ENCODE data around the gene E2F1. TPM values are rescaled to one million over a fixed set of nuclear protein-coding genes. Genes with fewer than 3 reads are reported as not detected.

The E2F1 gene
- total and polyA plus RNA-seq, 7 donors, result 0.33 to 13.1 (median 1.7) TPM

DNA sequence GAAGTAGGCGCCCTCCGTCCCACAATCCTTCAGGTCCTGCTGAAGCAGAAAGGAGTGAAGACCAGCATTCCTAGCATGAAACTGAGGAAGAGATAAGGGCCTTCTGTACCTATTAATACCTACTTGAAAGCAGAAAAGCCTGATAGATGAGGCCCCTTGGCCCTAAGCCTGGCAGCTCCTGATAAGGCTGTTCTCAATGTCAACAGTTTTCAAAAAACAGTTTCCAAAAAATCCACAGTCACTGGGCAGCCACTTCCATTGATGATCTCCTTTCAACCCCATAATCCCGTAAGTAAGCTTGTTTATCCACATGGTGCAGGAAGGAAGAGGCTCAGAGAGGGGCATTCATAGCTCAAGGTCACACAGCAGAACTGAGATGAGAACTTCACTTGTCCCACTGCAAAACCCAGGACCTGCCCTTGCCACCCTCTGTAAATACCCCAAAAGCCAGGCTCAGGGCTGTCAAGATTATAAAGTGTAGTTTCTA lies 2.8 kb upstream of the E2F1 start:
- H3K9me3 ChIP-seq, result no peaks in the 10 kb centered on the region
- intact Hi-C loops (cut with DNase I), result loop anchor here (5.0 kb wide), 1 partner anchor 43 kb away; the partner anchor contains the start of gene ZNF341

DNA sequence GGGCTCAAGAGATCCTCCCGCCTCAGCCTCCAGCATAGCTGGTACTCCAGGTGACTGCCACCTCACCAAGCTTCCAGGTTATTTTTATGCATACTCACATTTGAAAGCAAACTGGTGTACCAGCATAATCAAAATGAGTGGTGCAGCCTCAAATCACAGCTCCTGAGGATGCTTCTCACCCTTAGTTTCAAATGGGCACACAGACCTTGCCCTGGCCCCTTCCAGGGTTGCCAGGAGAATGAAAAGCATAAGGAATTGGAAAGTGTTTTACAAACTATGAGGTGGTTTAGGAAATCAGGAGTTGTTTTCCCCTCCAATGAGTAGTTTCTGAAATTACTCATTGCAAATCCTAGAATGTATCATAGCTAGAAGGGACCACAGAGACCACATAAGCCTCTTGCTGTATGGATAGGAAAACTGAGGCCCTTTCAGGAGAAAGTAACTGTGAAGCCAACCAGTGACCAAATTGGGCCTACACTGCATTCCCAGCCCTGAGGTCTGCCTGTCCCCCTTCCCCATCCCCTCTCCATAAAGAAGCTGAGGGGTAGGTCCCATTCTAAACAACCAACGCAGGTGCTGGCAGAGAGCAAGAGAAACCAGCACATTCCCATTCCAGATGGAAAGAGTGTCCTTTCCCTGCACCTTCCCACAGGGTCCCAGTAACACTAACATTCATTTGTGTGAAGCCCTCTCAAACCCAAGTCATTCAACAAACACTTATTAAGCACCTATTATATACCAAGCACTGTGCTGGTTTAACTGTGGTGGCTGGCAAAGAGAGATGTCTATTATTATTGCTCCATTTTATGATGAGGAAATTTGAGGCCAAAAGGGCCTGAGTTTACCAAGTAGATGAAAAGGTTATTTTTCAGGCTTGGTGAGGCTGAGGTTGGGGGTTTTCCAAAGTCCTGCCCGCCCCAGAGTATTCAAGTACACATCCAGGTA lies 2.1 kb upstream of the E2F1 start:
- intact Hi-C loops (cut with DNase I), result loop anchor here (5.0 kb wide), 1 partner anchor 44 kb away; the partner anchor contains the start of gene ZNF341

More for the DNA sequence above, 2.8 kb upstream of the E2F1 start:
- DNase-seq, result no peak
- Histone ChIP-seq H3K4me1 (peaks cover 0 to 23% (median 19%) of the 10 kb centered on the region in 4 donors), H3K36me3 (no peaks in the 10 kb centered on the region), H3K4me3 (no peak overlapping the region), H3K27me3 (no peaks in the 10 kb centered on the region), H3K27ac (no peak overlapping the region)
- no peak for TF ChIP-seq POLR2AphosphoS5 (IDR thresholded peaks at IDR 0.05)
- no peak for TF ChIP-seq POLR2A (IDR thresholded peaks at IDR 0.05)
- TF ChIP-seq, protein P1, sequence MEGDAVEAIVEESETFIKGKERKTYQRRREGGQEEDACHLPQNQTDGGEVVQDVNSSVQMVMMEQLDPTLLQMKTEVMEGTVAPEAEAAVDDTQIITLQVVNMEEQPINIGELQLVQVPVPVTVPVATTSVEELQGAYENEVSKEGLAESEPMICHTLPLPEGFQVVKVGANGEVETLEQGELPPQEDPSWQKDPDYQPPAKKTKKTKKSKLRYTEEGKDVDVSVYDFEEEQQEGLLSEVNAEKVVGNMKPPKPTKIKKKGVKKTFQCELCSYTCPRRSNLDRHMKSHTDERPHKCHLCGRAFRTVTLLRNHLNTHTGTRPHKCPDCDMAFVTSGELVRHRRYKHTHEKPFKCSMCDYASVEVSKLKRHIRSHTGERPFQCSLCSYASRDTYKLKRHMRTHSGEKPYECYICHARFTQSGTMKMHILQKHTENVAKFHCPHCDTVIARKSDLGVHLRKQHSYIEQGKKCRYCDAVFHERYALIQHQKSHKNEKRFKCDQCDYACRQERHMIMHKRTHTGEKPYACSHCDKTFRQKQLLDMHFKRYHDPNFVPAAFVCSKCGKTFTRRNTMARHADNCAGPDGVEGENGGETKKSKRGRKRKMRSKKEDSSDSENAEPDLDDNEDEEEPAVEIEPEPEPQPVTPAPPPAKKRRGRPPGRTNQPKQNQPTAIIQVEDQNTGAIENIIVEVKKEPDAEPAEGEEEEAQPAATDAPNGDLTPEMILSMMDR (IDR thresholded peaks at IDR 0.05), result no peak
- TF ChIP-seq EP300 (IDR thresholded peaks at IDR 0.05), result no peak
- 91 to 94% methylated on average over 3 of the region's 3 CpGs for WGBS, 2 donors

DNA sequence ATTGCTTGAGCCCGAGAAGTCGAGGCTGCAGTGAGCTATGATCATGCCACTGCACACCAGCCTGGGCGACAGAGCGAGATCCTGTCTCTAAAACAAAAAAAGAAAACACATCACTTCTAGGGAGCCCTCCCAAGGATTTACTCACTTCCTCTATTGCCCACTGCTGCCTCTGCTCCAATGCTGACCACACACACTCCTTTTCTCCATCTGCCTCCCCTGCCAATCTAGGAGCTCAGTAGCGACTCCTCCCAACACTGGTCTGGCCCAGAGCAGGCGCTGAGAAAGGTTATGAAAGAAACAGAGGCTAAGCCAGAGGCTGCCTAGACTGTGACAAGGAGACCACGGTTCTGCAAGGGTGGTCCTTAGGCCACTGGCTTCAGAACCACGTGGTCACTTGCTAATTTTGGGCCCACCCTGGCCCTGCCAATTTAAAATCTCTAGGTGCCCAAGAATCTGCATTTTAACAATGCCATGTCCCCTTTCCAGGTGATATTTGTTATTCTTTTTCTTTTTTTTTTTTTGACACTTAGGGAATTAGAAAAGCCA lies 1.3 kb upstream of the E2F1 start:
- DNase-seq, result no peak
- no peak overlapping the region for H3K4me3 ChIP-seq
- peaks cover 0 to 19% (median 15%) of the 10 kb centered on the region in 4 donors for H3K4me1 ChIP-seq
- no peaks in the 10 kb centered on the region for H3K9me3 ChIP-seq
- intact Hi-C loops (cut with DNase I), result loop anchor here (5.0 kb wide), 1 partner anchor 45 kb away; the partner anchor contains the start of gene ZNF341
- H3K36me3 ChIP-seq, result no peaks in the 10 kb centered on the region
- WGBS, 2 donors, result 85 to 88% methylated on average over 8 of the region's 8 CpGs
- no peaks in the 10 kb centered on the region for H3K27me3 ChIP-seq
- TF ChIP-seq EP300 (IDR thresholded peaks at IDR 0.05) (no peak), POLR2AphosphoS5 (IDR thresholded peaks at IDR 0.05) (no peak), POLR2A (IDR thresholded peaks at IDR 0.05) (no peak)
- TF ChIP-seq, protein P1 (IDR thresholded peaks at IDR 0.05), result no peak
- peak overlapping the region in 1 of 4 donors; percentile 65 for H3K27ac ChIP-seq

More for the DNA sequence above, 2.1 kb upstream of the E2F1 start:
- WGBS, 2 donors, result 91 to 94% methylated on average over 3 of the region's 3 CpGs
- Histone ChIP-seq H3K27me3 (no peaks in the 10 kb centered on the region), H3K4me1 (peaks cover 0 to 19% (median 15%) of the 10 kb centered on the region in 4 donors), H3K4me3 (no peak overlapping the region), H3K9me3 (no peaks in the 10 kb centered on the region), H3K27ac (no peak overlapping the region), H3K36me3 (no peaks in the 10 kb centered on the region)
- TF ChIP-seq EP300 (IDR thresholded peaks at IDR 0.05) (no peak), POLR2A (IDR thresholded peaks at IDR 0.05) (no peak), POLR2AphosphoS5 (IDR thresholded peaks at IDR 0.05) (no peak)
- TF ChIP-seq, protein P1 (IDR thresholded peaks at IDR 0.05), result no peak
- DNase-seq, result no peak

DNA sequence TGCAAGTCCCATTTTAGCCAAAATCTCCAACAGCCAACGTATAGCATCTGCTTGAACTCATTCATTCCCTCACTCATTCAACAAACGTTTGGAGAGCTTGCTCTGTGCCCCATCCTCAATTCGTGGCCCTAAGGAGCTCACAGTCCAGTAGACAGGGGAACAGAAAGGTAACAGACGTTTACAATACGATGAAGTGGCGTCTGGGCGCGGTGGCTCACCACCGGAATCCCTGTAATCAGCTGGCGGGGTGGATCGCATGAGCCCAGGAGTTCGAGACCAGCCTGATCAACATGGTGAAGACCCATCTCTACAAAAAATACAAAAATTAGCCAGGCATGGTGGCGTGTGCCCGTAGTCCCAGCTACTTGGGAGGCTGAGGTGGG lies 790 bp upstream of the E2F1 start:
- H3K27ac ChIP-seq, result peak overlapping the region; percentile 46 to 65 (median 62)
- intact Hi-C loops (cut with DNase I), result loop anchor here (5.0 kb wide), 1 partner anchor 45 kb away; the partner anchor contains the start of gene ZNF341
- H3K36me3 ChIP-seq, result no peaks in the 10 kb centered on the region
- peaks cover 0 to 19% (median 15%) of the 10 kb centered on the region in 4 donors for H3K4me1 ChIP-seq
- H3K27me3 ChIP-seq, result no peaks in the 10 kb centered on the region
- DNase-seq, result no peak
- 69 to 80% methylated on average over 14 of the region's 14 CpGs for WGBS, 2 donors
- H3K4me3 ChIP-seq, result peak overlapping the region in 2 of 4 donors; percentile 50 to 51
- H3K9me3 ChIP-seq, result no peaks in the 10 kb centered on the region
- TF ChIP-seq EP300 (IDR thresholded peaks at IDR 0.05), result no peak
- TF ChIP-seq, protein P1 (IDR thresholded peaks at IDR 0.05), result no peak
- TF ChIP-seq POLR2A (IDR thresholded peaks at IDR 0.05), result no peak
- no peak for TF ChIP-seq POLR2AphosphoS5 (IDR thresholded peaks at IDR 0.05)
